OCI-LY7 (cell line): ENCODE measurements around the gene DCTN3. TPM values are rescaled to one million over a fixed set of nuclear protein-coding genes. Genes with fewer than 3 reads are reported as not detected.
A peak's percentile ranks its signal among the peaks of the same experiment; 100 is the strongest.

Experiments used
- BruUV-seq: library from RNA; stranded (reverse); fragments of 400-500 nt; replicated peaks from 2 replicates; lab custom pipeline; 2021; lab: Mats Ljungman, UMichigan
- CTCF ChIA-PET: fragments of 300-600 bp; sonication (Branson Sonifier 250); formaldehyde crosslinking; loops from one replicate; lab custom pipeline; 2022; ENCODE audit warnings: antibody characterized with exemption; ENCODE audit not compliant: unreplicated experiment; lab: Charles Lee
- POLR2A ChIA-PET: fragments of 300-600 bp; sonication (Branson Sonifier 250); formaldehyde crosslinking; loops from one replicate; lab custom pipeline; 2022; ENCODE audit warnings: antibody characterized with exemption; lab: Charles Lee
- DNase-seq: peaks from one replicate; pipeline ENCODE4 v3.0.0-alpha.2; 2015; ENCODE audit warnings: low spot score
- H2AFZ ChIP-seq: fragments of 200-600 bp; sonication (generic), shearing (Covaris generic); 2 replicates; pipeline ENCODE4 v1.6.1; 2014; ENCODE audit warnings: mild to moderate bottlenecking, antibody characterized with exemption, low read length, moderate library complexity
- H3K27ac ChIP-seq: fragments of 200-600 bp; sonication (generic); 2 replicates; pipeline ENCODE4 v1.5.1; 2014; ENCODE audit warnings: mixed run types, low read depth, mild to moderate bottlenecking, moderate library complexity, low read length, inconsistent platforms; ENCODE audit not compliant: poor library complexity, severe bottlenecking
- H3K36me3 ChIP-seq: fragments of 200-600 bp; sonication (generic); 2 replicates; pipeline ENCODE4 v1.6.1; 2014; ENCODE audit warnings: mild to moderate bottlenecking, antibody characterized with exemption, low read length, moderate library complexity, mixed read lengths; ENCODE audit not compliant: insufficient read depth
- H3K4me1 ChIP-seq: fragments of 200-600 bp; sonication (generic); 2 replicates; pipeline ENCODE4 v1.5.1; 2014; ENCODE audit warnings: mild to moderate bottlenecking, low read length; ENCODE audit not compliant: insufficient read depth, poor library complexity, severe bottlenecking
- H3K4me2 ChIP-seq: fragments of 200-600 bp; sonication (generic); 2 replicates; pipeline ENCODE4 v1.6.1; 2014; ENCODE audit warnings: mild to moderate bottlenecking, low read length
- H3K4me3 ChIP-seq: fragments of 200-600 bp; sonication (generic); 2 replicates; pipeline ENCODE4 v1.5.1; 2014; ENCODE audit warnings: mild to moderate bottlenecking, low read depth, low read length; ENCODE audit not compliant: poor library complexity, severe bottlenecking
- H3K79me2 ChIP-seq: fragments of 200-600 bp; sonication (generic); 2 replicates; pipeline ENCODE4 v1.6.1; 2016; ENCODE audit warnings: low read depth, mild to moderate bottlenecking, low read length, moderate library complexity, mixed read lengths; ENCODE audit not compliant: insufficient read depth
- H3K9me2 ChIP-seq: fragments of 200-600 bp; sonication (generic); 2 replicates; pipeline ENCODE4 v1.6.1; 2016; ENCODE audit warnings: mild to moderate bottlenecking, low read length, mixed read lengths; ENCODE audit not compliant: insufficient read depth
- H3K9me3 ChIP-seq: fragments of 200-600 bp; sonication (generic); 2 replicates; pipeline ENCODE4 v1.6.1; 2014; ENCODE audit warnings: mild to moderate bottlenecking, mixed run types, low read length, mixed read lengths
- H4K20me1 ChIP-seq: fragments of 200-600 bp; sonication (generic); 2 replicates; pipeline ENCODE4 v1.6.1; 2014; ENCODE audit warnings: mild to moderate bottlenecking, antibody characterized with exemption, low read length, moderate library complexity, mixed read lengths; ENCODE audit not compliant: insufficient read depth
- CTCF ChIP-seq: fragments of 200-600 bp; sonication (generic); conservative IDR thresholded peaks from 2 replicates; pipeline ENCODE4 v1.5.1; 2014; ENCODE audit warnings: mild to moderate bottlenecking, antibody characterized with exemption, low read length, moderate library complexity, mixed read lengths
- EZH2phosphoT487 ChIP-seq: fragments of 200-600 bp; sonication (generic); IDR thresholded peaks from 2 replicates; pipeline ENCODE4 v1.6.1; 2018; ENCODE audit warnings: low read depth, borderline replicate concordance, mild to moderate bottlenecking, mixed run types, antibody characterized with exemption, low read length, moderate library complexity, mixed read lengths
- intact Hi-C: fragments of 100-400 bp; cut with micrococcal nuclease; formaldehyde crosslinking; loops from one replicate; pipeline ENCODE4 v1.10.0; 2022; ENCODE audit not compliant: unreplicated experiment
- total RNA-seq, 2 experiments: library from RNA; depleted of rRNA in 1 of 2; stranded (reverse); fragments of >200 nt in 1 of 2; shearing (Covaris generic) in 1 of 2; gene quantifications; 2 replicates each; pipeline ENCODE4 v1.2.3, GENCODE V29; 2014 to 2022

DCTN3 gene
- total RNA-seq, 2 experiments from 2014 or later, result 79.7 to 84.2 TPM

- Histone ChIP-seq H3K4me3 (peak overlapping the region; percentile 96), H3K4me2 (peak overlapping the region; percentile 57), H4K20me1 (no peaks in the 10 kb centered on the region), H3K36me3 (peaks cover 4% of the 10 kb centered on the region; the same call in 1 of the 2 replicates), H3K9me3 (no peaks in the 10 kb centered on the region), H3K27ac (no peak overlapping the region), H3K9me2 (no peaks in the 10 kb centered on the region), H3K79me2 (no peaks in the 10 kb centered on the region), H3K4me1 (peaks cover 13% of the 10 kb centered on the region), H2AFZ (no peak overlapping the region; the same call in 1 of the 2 replicates)
- intact Hi-C loops, result loop anchor here (1.0 kb wide), 1 partner anchor 19 kb away; the partner anchor contains the start of gene GALT
- ChIA-PET POLR2A (interaction anchor here (0.6 to 2.1 kb wide), 5 partner anchors 19 to 434 kb away, joined by 3 to 9 read pairs (median 5); partner anchors contain the start of genes GALT and SIGMAR1), CTCF (interaction anchor here (0.6 to 1.2 kb wide), 4 partner anchors 18 to 1092 kb away, joined by 3 to 8 read pairs (median 4); partner anchors contain the start of gene GALT)
- TF ChIP-seq CTCF (no peak), EZH2phosphoT487 (no peak)
- BruUV-seq, result no TSS peak
- DNase-seq, result no peak
Measured at GRCh38 chr9:34665067-34665380, 44.7 kb upstream of the DCTN3 start.

- peak; percentile 77 for DNase-seq
- Histone ChIP-seq H3K27ac (no peak overlapping the region), H3K4me3 (peak overlapping the region; percentile 96), H3K36me3 (no peaks in the 10 kb centered on the region; the same call in 1 of the 2 replicates), H3K4me2 (peak overlapping the region; percentile 57), H3K9me2 (no peaks in the 10 kb centered on the region), H3K79me2 (no peaks in the 10 kb centered on the region), H3K9me3 (no peaks in the 10 kb centered on the region), H2AFZ (no peak overlapping the region; the same call in 1 of the 2 replicates), H4K20me1 (no peaks in the 10 kb centered on the region), H3K4me1 (peaks cover 13% of the 10 kb centered on the region)
- ChIA-PET POLR2A (interaction anchor here (0.7 to 2.1 kb wide), 4 partner anchors 18 to 435 kb away, joined by 3 to 9 read pairs (median 6); partner anchors contain the start of genes GALT and SIGMAR1), CTCF (interaction anchor here (0.9 to 1.2 kb wide), 2 partner anchors 18 to 26 kb away, joined by 3 to 4 read pairs; no protein-coding TSS in a partner anchor)
- intact Hi-C loops, result loop anchor here (1.0 kb wide), 2 partner anchors 18 to 38 kb away; partner anchors contain the start of gene GALT
- peak; percentile 97 for TF ChIP-seq CTCF
- TF ChIP-seq EZH2phosphoT487, result no peak
- BruUV-seq, result no TSS peak
Measured at GRCh38 chr9:34664281-34665066, 44.2 kb upstream of the DCTN3 start.

GRCh38 chr9:34663303-34663605, 43.0 kb upstream of the DCTN3 start:
- Histone ChIP-seq H3K4me1 (peaks cover 13% of the 10 kb centered on the region), H3K9me3 (no peaks in the 10 kb centered on the region)
- intact Hi-C loops, result no loop called here

More at GRCh38 chr9:34663303-34663605, 43.0 kb upstream of the DCTN3 start:
- no peaks in the 10 kb centered on the region for H3K79me2 ChIP-seq
- H2AFZ ChIP-seq, result no peak overlapping the region
- ChIA-PET POLR2A (no interaction called here), CTCF (interaction anchor here (0.5 kb wide), 1 partner anchor 128 kb away, joined by 4 read pairs; no protein-coding TSS in a partner anchor)
- TF ChIP-seq CTCF, result no peak
- TF ChIP-seq EZH2phosphoT487, result no peak
- H3K4me3 ChIP-seq, result no peak overlapping the region
- no peak for DNase-seq
- H3K9me2 ChIP-seq, result no peaks in the 10 kb centered on the region
- no TSS peak for BruUV-seq
- H4K20me1 ChIP-seq, result no peaks in the 10 kb centered on the region
- no peaks in the 10 kb centered on the region for H3K36me3 ChIP-seq
- H3K27ac ChIP-seq, result no peak overlapping the region
- H3K4me2 ChIP-seq, result no peak overlapping the region
